HL-60 (cell line): ENCODE data around the gene NCSTN.

Experiments
- DNase-seq, 2 experiments: peaks; one replicate each; pipeline ENCODE4 v3.0.0-alpha.2; 2010 to 2020; ENCODE audit warnings: low read depth in 1 of 2, low spot score in 1 of 2
- H3K27ac ChIP-seq: fragments of 250-450 bp; sonication (Bioruptor Pico); replicated peaks from 2 replicates; pipeline ENCODE4 v1.5.1; 2020; ENCODE audit warnings: mild to moderate bottlenecking, moderate library complexity
- H3K27me3 ChIP-seq: fragments of 250-450 bp; sonication (Bioruptor Pico); 2 replicates; pipeline ENCODE4 v1.5.1; 2021; ENCODE audit warnings: mild to moderate bottlenecking, moderate library complexity; ENCODE audit not compliant: insufficient read depth, poor library complexity, severe bottlenecking
- H3K4me3 ChIP-seq: replicated peaks from 2 replicates; pipeline ENCODE4 v1.5.1; 2011; ENCODE audit warnings: mild to moderate bottlenecking, control low read depth, low read length; ENCODE audit not compliant: insufficient read depth
- GABPA ChIP-seq: IDR thresholded peaks from 2 replicates; pipeline ENCODE4 v1.6.1; 2012; ENCODE audit warnings: low read depth
- POLR2AphosphoS5 ChIP-seq: IDR thresholded peaks from 2 replicates; pipeline ENCODE4 v1.6.1; 2012; ENCODE audit warnings: low read depth
- SPI1 ChIP-seq: IDR thresholded peaks from 2 replicates; pipeline ENCODE4 v1.6.1; 2012; ENCODE audit warnings: low read depth, mild to moderate bottlenecking, borderline replicate concordance
- TF ChIP-seq, protein P1 (sequence below): IDR thresholded peaks from 2 replicates; pipeline ENCODE4 v1.6.1; 2012; ENCODE audit warnings: low read depth; ENCODE audit not compliant: insufficient replicate concordance
- TF ChIP-seq, protein P2 (sequence below): IDR thresholded peaks from one replicate; pipeline ENCODE4 v1.5.1; 2011; ENCODE audit warnings: low read length, control low read depth, inconsistent platforms; ENCODE audit not compliant: insufficient read depth

NCSTN gene

DNA sequence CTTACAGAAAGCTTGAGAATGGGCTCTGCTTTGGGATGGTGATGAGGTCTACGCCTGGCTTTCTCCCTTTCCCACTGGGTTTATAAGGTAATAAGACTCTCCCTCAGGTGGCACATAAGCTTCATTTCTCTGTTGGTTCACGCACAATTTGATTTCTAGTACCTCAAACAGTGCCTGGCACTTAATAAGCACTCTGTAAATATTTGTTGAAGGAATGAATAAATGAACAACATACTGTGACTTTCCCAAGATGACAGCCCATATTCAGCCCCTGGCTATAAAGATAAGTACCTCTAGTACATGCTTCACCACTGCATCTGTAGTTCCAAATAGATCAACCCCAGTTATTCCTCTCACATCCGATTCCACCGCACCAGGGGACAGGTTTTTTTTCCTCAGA lies 17.9 kb upstream of the NCSTN start:
- no peak for DNase-seq

DNA sequence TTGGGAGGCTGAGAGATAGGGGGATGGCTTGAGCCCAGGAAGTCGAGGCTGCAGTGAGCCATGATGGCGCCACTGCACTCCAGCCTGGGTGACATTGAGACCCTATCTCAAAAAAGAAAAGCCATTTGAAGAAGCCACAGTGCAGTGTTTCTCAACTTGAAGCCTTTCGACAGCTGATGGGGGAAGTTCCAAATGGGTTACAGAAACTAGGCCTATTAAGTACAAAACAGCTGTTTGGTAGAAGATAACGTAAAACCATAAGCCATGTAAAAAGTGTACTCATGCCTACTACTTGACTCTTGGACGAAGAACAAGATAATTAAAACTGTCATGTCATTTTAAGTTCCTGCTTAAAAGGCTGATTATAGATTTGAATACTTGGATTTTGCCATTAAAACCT lies 16.8 kb upstream of the NCSTN start:
- Histone ChIP-seq H3K27ac (no peak overlapping the region), H3K27me3 (no peaks in the 10 kb centered on the region), H3K4me3 (no peak overlapping the region)
- DNase-seq = no peak
- no peak for TF ChIP-seq SPI1
- TF ChIP-seq, protein P1, sequence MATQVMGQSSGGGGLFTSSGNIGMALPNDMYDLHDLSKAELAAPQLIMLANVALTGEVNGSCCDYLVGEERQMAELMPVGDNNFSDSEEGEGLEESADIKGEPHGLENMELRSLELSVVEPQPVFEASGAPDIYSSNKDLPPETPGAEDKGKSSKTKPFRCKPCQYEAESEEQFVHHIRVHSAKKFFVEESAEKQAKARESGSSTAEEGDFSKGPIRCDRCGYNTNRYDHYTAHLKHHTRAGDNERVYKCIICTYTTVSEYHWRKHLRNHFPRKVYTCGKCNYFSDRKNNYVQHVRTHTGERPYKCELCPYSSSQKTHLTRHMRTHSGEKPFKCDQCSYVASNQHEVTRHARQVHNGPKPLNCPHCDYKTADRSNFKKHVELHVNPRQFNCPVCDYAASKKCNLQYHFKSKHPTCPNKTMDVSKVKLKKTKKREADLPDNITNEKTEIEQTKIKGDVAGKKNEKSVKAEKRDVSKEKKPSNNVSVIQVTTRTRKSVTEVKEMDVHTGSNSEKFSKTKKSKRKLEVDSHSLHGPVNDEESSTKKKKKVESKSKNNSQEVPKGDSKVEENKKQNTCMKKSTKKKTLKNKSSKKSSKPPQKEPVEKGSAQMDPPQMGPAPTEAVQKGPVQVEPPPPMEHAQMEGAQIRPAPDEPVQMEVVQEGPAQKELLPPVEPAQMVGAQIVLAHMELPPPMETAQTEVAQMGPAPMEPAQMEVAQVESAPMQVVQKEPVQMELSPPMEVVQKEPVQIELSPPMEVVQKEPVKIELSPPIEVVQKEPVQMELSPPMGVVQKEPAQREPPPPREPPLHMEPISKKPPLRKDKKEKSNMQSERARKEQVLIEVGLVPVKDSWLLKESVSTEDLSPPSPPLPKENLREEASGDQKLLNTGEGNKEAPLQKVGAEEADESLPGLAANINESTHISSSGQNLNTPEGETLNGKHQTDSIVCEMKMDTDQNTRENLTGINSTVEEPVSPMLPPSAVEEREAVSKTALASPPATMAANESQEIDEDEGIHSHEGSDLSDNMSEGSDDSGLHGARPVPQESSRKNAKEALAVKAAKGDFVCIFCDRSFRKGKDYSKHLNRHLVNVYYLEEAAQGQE = no peak
- TF ChIP-seq, protein P2, sequence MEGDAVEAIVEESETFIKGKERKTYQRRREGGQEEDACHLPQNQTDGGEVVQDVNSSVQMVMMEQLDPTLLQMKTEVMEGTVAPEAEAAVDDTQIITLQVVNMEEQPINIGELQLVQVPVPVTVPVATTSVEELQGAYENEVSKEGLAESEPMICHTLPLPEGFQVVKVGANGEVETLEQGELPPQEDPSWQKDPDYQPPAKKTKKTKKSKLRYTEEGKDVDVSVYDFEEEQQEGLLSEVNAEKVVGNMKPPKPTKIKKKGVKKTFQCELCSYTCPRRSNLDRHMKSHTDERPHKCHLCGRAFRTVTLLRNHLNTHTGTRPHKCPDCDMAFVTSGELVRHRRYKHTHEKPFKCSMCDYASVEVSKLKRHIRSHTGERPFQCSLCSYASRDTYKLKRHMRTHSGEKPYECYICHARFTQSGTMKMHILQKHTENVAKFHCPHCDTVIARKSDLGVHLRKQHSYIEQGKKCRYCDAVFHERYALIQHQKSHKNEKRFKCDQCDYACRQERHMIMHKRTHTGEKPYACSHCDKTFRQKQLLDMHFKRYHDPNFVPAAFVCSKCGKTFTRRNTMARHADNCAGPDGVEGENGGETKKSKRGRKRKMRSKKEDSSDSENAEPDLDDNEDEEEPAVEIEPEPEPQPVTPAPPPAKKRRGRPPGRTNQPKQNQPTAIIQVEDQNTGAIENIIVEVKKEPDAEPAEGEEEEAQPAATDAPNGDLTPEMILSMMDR = no peak
- TF ChIP-seq POLR2AphosphoS5 = no peak
- TF ChIP-seq GABPA = no peak

More for the DNA sequence above, 17.9 kb upstream of the NCSTN start:
- Histone ChIP-seq H3K27me3 (no peaks in the 10 kb centered on the region), H3K4me3 (no peak overlapping the region), H3K27ac (no peak overlapping the region)
- TF ChIP-seq POLR2AphosphoS5 (no peak), GABPA (no peak), SPI1 (no peak)
- TF ChIP-seq, protein P2 = no peak
- TF ChIP-seq, protein P1 = no peak

DNA sequence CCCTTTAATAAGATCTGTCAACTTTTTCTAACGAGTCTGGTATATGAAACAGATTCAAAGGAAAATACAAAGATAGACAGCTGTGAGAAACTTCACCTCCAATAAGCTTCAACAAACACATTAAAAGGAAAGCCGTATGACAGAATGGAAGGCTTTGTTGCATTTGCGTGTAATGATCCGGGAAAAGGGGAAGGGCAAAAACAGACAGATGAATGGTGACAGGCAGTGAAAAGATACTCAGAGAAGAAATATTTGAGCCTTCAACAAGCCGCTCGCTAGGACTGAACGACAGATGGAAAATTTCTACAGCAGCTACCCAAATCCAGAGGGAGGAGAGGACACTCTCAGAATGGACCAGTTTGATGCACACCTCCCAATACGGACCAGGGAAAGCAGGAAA lies 15.0 kb upstream of the NCSTN start:
- Histone ChIP-seq H3K4me3 (no peak overlapping the region), H3K27ac (no peak overlapping the region), H3K27me3 (no peaks in the 10 kb centered on the region)
- no peak for DNase-seq
- TF ChIP-seq, protein P2 = no peak
- TF ChIP-seq POLR2AphosphoS5 (no peak), SPI1 (no peak)
- TF ChIP-seq, protein P1 = no peak
